HG03469 (cell line): ENCODE results near the gene RNU5D-1.

Experiments used
- ATAC-seq: cut with Tn5 transposase; IDR thresholded peaks from one replicate; pipeline ENCODE4 v1.9.1; 2021; ENCODE audit warnings: mild to moderate bottlenecking, moderate library complexity, moderate number of reproducible peaks; ENCODE audit not compliant: unreplicated experiment

The RNU5D-1 gene

GRCh38 chr1:44733784-44734183 lies 2.8 kb upstream of the RNU5D-1 start:
- ATAC-seq: no peak

- no peak for ATAC-seq
These were observed 2.4 kb upstream of the RNU5D-1 start for GRCh38 chr1:44733365-44733764.

GRCh38 chr1:44724955-44725698 lies 5.8 kb downstream of the RNU5D-1 start:
- no peak for ATAC-seq

- no peak for ATAC-seq
These were observed 6.5 kb downstream of the RNU5D-1 start for GRCh38 chr1:44724296-44724954.

GRCh38 chr1:44723496-44724295 lies 7.3 kb downstream of the RNU5D-1 start:
- no peak for ATAC-seq

GRCh38 chr1:44723064-44723463 lies 7.9 kb downstream of the RNU5D-1 start:
- ATAC-seq: no peak

GRCh38 chr1:44721485-44722361 lies 9.2 kb downstream of the RNU5D-1 start:
- peak; percentile 49 for ATAC-seq

DNA sequence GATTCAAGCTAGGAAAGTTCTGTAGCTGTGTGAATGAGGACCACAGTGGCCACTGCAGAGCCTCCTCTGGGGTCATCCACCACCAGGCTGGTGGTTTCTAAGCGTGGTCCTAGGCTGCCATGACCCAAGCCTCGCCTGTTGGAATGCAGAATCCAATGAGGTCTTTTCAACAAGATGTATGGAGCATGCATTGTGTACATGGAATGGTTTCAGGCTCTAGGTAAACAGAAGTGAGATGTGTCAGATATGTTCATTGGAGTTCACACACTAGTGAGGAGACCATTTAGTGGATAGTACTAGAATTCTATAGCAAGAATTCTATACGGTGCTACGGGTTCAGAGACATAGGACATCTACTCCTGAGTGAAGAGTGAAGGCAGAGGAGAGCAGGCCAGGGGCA lies 10.7 kb downstream of the RNU5D-1 start:
- no peak for ATAC-seq

GRCh38 chr1:44719318-44719717 lies 11.7 kb downstream of the RNU5D-1 start:
- ATAC-seq: no peak

DNA sequence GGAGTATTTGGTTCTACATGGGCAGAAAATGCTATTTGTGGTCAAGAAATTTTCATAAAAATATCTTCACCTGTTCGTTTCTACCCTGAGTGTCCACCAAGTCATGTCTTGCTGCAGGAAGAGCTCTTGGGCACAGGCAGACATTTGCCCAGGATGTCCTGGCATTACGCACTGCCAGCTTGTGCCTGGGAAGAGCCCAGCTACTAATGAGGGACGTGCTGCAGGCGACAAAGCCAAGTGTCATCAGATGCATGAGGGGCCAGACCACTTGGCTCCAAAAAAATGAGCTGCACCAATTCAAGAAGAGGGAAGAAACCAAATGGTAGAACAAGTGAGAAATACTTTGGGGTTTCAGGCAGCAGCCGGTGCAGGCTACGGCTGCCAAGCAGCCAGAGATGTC lies 12.9 kb downstream of the RNU5D-1 start:
- no peak for ATAC-seq

DNA sequence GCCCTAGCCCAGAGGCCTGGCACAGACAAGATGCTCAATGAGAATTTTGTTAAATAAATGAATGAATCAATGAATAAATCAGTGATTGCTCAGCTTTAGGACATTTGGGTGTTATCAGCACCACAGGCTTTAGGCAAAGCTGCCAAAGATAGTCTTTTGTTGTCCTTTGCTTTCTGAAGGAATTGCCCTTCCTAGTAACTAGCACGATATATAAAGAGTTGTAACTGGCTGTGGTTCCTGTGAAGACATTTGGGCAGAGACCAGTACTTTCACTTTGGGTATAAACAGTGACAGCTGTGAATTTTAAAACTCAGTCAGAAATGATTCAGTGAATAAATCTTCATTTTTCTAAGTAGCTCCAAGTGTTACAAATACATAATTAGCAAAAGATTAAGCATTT lies 13.3 kb downstream of the RNU5D-1 start:
- no peak for ATAC-seq

GRCh38 chr1:44717156-44717555 lies 13.8 kb downstream of the RNU5D-1 start:
- ATAC-seq: no peak

- ATAC-seq: no peak
These were observed 15.9 kb downstream of the RNU5D-1 start for GRCh38 chr1:44714944-44715571.

DNA sequence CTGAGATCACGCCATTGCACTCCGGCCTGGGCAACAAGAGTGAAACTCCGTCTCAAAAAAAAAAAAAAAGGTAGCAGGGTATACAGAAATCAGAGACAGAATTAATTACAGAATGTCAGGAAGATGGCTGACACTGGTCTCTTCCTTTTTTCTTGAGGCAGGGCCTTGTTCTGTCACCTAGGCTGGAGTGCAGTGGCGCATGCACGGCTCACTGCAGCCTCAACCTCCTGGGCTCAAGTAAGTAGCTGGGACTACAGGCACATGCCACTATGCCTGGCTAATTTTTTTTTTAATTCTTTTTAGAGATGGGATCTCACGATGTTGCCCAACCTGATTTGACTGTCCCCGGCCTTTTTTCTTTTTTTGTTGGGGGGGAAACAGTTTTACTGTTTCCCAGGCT lies 16.4 kb downstream of the RNU5D-1 start:
- ATAC-seq: no peak

GRCh38 chr1:44713321-44713781 lies 17.6 kb downstream of the RNU5D-1 start:
- ATAC-seq: no peak

DNA sequence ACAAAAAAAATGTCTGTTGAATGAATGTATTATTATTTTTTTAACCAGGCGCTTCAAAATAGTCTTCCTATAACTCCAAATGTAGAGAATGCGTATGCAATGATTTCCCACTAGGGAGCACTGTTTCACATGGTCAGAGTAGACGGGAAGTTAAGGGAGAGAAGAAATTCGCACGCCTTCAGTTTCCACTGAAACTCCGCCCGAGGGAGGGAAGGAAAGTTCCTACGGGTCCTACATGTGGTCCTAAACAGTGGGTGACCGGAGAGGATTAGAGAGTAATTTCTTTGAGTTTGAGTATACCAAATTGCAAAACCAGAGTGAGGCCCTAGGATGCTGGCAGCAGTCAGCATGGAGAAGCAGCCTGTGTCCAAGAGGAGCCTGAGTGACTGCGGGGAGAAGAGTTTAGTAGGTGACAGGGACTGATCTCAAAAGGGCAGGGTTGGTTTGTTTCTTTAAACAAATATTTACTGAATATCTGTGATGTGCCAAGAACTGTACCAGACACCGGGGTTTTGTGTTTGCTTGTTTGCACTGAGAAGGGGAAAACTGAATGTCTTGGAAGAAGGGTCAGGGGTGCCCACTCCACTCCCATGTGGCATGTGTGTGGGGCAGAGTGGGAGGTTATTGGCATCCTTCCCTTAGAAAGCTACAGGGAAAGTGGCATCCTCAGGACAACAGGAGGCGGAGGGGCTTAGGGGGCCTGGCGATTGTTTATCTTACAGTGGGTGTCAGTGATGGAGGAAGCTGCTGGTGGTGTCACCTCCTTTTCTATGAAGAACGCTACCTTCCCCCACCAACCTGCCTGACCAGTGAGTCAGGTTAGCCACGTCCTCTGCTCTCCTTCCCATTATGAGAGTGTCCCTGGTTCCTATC lies 22.8 kb downstream of the RNU5D-1 start:
- ATAC-seq: no peak

- no peak for ATAC-seq
These were observed 23.7 kb downstream of the RNU5D-1 start for GRCh38 chr1:44707112-44707881.

- no peak for ATAC-seq
These were observed 25.0 kb downstream of the RNU5D-1 start for GRCh38 chr1:44705938-44706337.
